Stimulated activated CD8-positive, alpha-beta memory T cell treated with anti-CD3 and anti-CD28 coated beads, Interleukin-7, amount 100 ng/mL, for 48 hours (primary cell): ENCODE measurements around the gene GLUL.
"Not testable (repeated sequence)": the region's sequence is repeated elsewhere in the genome, so short reads cannot be mapped to it uniquely, and the experiment has no call there.

Experiments
- DNase-seq, 2 donors: peaks; one replicate each; pipeline ENCODE4 v3.0.0-alpha.2; 2020; ENCODE audit warnings: low read depth in 1 of 2; ENCODE audit errors: extremely low read depth in 1 of 2

Gene GLUL

DNA sequence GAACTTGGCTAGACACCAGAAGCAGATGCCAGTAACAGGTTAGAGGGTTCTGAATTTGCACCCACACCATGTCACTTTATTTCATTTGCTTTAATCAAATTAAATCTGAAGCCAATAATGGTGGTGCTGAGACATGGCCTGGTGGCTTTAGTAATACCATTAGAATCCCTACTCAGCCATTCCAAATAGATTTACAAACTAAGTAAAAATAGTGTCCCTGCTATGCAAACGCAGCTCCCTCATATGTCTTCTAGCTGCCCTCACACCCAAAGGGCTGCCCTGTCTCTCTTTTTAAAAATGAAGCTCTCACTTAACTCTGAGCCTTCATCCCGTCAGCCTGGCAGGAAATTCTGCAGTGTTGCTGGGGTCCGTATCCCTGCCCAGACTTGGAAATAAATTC lies 21.1 kb downstream of the GLUL start:
- DNase-seq = no peak

DNA sequence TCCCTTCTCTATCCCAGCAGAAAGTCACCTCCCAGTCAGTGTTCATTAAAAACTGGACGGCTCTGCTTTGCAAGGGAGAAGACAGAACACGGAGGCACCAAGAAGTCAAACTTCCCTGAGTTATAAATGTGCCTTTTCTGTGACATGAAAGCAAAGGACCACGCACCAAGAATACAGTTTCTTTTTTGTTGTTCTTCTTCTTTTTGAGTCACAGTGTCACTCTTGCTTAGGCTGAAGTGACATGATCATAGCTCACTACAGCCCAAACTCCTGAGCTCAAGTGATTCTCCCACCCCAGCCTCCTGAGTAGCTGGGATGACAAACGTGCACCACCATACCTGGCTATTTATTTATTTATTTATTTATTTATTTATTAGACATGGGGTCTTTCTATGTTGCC lies 22.7 kb downstream of the GLUL start:
- no peak for DNase-seq

DNA sequence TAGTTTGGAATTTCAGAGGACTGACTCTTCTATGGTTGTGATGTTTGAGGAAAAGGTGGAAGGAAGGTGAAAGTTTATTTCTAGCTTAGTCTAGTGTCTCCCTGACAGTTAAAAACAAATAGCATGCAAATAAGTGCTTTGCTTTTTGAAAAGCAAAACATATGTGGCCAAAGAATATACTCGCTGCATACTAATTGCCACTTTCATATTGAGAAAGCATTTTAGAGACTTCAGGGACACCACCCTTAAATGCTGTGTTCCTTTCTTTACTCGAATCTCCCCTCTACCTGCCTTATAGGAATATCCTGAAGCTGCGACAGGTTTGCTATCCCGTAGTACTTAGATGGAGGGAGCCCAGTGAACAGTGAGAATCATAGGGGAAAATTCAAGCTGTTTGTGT lies 23.2 kb downstream of the GLUL start:
- no peak for DNase-seq

DNA sequence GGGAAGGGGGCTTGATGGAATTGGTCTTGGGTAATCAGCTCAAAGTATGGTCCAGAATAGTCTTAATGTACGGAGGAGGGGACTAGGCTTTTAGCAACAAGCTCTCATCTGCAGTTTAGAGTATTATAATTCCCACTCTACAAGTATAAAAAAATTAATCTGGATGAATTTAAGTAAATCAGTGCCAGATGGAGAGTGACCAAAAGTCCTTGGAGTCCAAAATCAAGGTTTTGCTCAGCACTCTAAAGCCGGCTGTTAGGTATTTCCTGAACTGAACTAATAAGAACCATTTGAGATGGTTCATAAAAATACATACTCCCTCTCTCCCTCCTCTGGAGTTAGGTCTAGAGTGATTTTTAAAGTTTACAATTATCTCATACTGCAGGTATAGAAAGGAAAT lies 23.7 kb downstream of the GLUL start:
- DNase-seq = no peak

DNA sequence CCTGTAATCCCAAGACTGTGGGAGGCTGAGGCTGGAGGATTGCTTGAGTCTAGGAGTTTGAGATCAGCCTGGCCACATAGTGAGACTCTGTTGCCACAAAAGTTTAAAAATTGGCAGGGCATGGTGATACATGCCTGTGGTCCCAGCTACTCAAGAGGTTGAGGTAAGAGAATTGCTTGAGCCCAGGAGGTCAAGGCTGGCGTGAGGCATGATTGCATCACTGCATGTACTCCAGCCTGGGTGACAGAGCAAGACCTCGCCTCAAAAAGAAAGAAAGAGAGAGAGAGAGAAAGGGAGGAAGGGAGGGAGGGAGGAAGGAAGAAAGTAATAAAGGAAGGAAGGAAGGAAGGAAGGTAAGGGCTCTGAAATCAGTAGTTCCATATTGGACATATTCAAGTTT lies 25.0 kb downstream of the GLUL start:
- no peak for DNase-seq

DNA sequence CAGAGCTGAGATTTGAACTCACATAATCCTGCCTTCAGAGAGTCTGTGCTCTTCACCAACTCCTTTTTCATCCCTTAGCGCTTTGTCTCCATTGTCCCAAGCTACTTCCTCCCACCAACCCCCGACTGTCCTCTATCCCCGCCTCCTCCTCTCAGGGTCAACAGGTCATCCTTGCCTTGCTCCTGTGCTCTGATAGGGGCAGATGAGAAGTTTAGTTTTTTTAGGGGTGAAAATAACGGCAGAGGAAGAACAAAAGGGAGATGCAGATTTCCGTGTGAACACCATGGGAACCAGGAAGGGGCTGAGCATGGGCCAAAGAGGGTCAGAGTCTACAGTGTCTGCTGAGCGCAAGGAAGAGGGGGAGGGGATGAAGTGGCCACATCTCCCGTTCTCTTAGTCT lies 31.9 kb downstream of the GLUL start:
- DNase-seq = no peak

DNA sequence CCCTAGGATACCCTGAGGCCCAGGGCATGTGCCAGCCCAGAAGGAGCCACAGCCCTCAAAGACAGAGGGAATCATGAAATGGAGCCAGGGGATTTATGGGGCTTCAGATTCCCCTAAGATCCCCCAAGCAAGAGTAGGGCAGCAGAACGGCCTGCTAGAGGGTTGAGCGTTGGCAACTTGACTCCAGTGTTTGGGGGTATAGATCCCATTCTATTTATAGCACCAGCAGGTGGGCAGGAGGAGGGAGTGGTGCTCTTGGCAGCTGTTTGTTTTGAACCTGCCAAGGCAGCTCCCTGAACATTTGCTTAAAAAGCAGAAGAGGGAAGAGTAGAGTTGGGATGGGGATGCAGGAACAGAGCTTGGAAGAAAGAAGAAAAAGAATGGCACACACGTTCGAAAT lies 33.7 kb downstream of the GLUL start:
- no peak for DNase-seq

DNA sequence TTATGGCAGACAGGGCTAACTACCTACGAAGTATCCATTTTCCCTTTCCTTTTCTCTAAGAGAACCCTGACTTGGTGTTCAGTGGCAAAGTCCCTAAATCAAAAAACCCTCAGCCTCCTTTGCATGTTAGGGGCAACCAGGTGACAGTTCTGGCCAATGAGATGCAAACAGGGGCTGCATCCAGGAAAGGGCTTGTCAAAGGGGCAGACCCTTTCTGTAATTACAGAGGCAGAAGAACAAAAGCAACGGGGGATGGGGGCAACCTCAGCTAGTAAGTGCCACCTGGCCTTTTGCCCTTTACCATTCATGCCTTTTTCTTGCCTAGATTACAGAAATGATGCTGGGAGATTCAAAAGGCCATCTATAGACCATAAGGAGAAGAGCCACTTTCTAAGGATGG lies 34.4 kb downstream of the GLUL start:
- DNase-seq = no peak

DNA sequence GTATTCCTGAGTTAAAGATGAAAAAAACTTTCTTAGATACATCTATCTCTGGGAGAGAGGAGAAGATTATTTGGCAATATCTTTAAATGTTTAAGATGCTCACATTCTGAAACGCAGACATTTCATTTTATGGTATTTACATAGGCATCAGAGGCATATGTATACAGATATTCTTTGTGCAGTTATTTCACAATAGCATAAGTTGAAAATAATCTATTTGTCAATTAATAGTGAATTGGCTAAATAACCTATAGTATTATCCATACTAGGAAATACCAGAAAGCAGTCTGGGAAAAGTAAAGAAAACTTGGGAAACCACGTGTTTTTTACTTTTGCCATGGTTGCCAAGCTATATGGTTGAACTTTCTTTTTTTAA lies 35.9 kb downstream of the GLUL start:
- DNase-seq = no peak

DNA sequence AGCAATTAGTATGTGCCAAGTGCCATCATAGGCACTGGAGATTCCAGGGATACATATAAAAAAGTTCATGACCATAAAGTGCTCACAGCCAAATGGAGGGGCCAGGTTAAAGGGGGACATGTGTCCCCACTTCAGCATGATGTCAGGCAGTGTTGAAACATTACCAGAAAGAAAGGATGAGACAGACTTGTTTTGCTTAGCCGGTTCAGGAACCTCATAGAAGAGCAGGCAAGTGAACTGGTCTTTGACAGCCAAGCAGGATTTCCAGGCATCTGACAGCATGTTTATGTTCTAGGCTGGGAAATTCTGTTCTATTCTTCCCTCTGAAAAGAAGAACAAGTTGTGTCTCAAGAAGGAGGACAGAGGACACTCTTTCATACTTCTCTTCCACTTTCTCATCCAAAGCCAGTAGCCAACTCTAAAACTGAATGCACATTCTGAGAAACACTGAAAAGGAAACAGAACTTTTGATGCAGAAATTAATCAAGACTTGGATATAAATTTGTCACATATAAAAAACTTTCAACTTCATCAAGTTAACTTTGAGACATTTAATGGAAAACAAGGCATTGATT lies 39.7 kb downstream of the GLUL start:
- DNase-seq = no peak

DNA sequence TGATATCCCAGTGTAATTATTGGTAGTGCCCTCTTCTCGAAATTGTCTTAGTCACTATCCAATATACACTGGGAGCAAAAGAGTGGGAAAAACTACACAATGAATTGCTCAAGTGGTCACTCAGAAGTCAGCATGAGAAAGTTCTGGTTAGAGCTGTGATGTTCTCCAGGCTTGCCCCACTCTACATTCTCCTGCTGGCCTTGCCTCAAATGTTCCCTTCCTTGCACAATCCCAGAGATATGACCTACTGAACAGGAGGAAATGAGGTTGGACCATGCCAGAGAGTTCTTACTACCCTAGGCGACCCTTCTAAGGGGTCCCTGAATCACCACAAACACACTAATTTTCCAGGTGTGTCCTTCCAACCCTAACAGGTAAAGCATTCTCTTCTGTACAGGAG lies 40.8 kb downstream of the GLUL start:
- DNase-seq = no peak

DNA sequence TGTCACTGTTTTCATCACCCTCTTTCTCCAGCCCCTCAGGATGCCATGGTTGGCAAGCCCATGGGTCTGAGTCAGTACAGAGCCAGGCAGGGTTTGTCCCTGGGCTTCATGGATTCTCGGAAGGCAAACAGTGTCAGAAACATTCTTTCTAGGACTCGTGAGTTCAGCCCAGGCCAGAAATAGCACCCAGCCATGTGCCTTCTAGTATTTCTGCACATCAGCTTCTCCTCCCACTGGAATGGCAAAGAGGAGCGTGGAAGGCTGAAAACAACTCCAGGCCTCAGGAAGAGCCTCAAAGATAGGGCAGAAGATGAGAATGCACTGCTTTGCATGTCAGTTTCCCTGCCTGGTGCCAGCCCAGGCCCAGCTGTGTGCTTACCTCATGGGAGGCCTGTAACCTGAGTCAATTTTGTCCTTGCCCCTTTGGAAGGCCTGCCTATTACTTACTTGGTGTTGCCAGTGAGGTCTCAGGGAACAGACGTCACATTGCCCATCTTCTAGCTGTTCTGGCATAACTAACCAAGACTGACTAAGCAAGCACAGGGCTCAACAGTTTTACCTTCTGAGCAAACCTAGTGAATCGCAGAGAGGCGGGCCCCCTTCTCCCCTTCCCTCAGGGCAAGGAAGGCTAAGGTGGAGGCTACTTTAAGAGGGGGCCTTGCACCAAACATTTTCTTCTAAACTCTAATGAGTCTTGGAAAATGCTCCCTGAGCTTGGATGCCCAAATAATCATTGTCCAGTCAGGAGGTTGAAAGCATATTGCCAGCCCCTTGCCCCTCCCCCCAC lies 42.4 kb downstream of the GLUL start:
- DNase-seq = no peak

DNA sequence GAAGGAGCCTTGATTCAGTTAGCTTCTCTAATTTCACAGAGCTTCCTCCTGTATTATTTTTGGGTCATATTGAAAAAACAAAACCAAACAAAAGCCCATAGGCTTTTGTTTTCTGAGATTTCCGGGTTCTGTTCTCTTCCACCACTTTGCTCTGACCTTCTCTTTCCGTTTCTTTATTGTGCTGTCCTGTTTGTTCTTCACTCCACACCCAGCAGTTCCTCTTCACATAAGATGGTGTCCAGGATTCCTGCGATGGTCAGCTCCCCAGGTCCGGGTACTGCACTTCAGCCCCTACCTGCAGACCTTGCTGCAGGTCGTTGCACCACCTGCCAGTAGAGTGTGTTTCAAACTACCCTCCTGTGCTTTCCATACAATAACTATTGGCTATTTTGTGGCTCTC lies 44.6 kb downstream of the GLUL start:
- DNase-seq = no peak

DNA sequence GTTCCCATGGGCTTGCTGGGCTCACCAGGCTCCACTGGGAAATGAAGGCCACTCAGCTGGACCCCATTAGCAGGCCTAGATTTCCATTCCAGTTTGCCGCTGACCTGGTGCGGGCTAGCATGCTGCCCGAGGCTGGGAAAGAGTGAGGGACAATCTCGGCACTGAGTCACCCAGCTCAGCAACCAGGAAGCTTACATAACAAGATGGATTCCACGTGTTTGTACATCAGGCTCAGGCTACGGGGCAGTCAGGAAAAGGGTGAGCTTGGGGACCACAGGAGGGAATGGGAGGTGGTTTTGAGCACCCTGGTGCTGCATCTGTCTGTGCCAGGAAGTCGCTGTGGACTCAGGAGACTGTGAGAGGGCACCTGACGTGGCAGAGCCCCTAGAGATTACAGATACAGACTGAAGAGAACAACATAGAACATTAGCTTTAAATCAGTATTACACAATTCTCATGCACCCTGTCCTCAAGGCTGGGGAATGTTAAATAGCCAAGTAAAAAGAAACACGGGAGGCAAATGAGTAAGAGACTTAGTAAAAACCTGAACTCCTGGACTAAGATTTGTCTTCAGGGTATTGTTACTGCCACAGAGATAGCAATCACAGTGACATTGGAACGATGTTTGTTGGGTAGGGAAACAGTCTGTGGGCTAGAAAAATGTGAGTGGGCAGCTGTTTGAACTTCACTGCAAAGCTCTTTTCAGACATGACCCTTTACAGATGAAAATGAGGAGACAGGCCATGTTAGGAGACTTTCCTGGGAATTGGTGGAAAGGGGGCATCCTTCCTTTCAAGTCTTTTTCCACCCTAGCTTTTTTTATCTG lies 51.1 kb downstream of the GLUL start:
- DNase-seq = no peak

DNA sequence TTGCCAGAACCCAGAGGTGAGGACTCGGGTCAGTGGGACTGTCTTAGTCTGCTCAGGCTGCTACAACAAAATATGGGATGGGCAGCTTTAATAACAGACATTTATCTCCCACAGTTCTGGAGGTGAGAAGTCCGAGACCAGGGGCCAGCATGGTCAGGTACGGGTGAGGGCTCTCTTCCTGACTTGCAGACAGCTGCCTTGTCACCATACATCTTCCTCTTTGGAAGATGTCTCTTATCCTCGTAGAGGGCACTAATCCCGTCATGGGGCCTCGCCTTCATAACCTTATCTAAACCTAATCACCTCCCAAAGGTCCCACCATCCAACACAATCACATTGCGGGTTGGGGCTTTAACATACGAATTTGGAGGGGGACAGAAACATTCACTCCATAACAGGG lies 51.9 kb downstream of the GLUL start:
- no peak for DNase-seq

DNA sequence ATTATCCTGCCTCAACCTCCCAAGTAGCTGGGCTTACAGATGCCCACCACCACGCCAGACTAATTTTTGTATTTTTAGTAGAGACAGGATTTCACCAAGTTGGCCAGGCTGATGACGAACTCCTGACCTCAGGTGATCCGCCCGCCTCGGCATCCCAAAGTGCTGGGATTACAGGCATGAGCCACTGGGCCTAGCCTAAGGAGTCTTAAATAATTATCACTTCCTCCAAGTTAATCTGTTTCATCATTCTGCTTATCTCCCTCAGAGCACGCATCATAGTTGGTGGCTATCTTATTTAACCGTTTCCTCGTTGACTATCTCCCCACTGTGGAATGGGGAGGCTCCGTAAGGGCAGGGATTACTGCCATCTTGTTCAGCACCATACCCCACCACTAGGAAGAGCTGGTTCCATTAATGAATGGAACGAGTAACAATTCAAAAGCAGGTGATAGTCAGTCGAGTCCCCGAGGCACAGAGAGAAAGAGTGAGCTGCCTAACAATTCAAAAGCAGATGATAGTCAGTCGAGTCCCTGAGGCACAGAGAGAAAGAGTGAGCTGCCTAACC lies 52.7 kb downstream of the GLUL start:
- DNase-seq = no peak

DNA sequence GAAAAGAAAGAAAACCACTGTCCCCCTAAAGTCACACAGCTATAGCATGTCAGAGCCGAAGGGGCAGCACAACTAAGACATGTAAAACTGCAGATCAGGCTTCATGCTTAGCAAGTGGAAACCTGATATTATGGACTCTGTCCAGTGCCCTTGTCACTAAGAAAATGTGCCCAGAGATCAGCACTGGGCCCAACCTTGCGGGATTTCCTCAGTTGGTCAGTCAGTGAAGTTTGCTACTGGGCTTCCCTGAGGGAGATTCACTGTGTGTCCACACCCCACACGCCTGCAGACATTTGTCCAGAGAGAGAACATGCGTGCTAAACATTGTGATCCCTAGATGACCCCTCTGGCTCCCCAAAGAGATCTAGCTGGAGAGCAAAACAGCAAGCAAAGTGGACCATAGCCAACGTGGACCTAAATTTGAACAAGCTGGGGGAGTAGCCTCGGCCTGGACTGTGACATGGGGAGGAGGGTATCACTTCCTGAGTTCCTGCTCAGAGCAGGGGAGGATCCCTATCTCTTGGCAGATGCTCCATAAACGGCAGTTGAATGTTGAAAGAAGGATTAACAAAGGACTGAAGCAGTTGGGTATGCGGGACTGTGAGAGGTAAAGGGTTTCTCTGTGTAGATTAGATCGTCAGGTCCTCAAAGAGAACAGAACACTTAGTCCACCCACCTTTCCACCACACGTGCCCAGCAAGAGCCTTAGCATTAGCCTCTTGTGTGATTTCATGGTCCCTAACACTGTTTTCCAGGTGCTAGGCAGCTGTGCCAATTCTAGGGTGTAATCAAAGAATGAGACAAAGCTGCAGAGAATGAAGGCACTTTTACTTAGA lies 53.6 kb downstream of the GLUL start:
- no peak for DNase-seq

DNA sequence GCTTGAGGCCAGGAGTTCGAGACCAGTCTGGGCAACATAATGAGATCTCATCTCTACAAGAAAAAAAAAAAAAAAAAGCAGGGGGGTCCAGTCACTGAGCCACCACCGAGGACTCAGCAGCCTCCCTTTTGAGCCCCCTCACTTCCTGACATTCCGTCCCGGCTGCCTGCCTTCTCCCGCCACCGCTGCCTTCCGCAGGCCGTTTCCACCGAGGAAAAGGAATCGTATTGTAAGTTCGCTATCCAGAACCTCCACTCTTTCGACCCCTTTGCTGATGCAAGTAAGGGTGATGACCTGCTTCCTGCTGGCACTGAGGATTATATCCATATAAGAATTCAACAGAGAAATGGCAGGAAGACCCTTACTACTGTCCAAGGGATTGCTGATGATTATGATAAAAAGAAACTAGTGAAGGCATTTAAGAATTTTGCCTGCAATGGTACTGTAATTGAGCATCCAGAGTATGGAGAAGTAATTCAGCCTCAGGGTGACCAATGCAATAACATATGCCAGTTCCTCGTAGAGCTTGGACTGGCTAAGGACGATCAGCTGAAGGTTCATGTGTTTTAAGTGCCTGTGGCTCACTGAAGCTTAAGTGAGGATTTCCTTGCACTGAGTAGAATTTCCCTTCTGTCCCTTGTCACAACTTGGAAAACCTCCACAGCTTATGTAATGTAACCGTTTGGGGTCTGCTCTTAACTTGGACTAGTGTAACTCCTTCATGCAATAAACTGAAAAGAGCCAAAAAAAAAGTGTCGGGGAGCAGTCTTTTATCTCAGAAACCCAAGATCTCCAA lies 55.6 kb downstream of the GLUL start:
- no peak for DNase-seq

DNA sequence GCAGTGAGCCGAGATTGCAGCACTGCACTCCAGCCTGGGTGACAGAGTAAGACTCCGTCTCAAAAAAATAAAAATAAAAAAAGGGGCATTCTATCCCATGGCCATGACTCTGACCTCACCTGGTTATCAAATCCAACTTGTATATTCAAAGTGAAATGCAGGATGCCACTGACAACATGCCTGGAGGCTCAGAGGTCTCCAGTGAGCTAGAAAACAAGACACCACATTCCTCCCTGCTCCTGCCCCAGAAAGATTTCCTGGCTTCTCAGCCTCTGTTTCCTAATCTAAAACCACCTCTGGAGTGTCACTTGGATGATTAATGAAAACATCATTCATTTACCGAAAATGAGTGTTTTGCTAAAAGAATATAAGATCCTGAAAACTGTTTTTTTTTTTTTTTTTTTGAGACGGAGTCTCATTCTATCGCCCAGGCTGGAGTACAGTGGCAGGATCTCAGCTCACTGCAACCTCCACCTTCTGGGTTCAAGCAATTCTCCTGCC lies 58.5 kb downstream of the GLUL start:
- DNase-seq = not testable (repeated sequence)
